ENCODE data around the gene EFNA1. TPM values are rescaled to one million over a fixed set of nuclear protein-coding genes. Genes with fewer than 3 reads are reported as not detected.

EFNA1 gene
- total RNA-seq, 1 experiment from 2014 or later, result 49.9 TPM

GRCh38 chr1:155120253-155120652 lies 7.4 kb upstream of the EFNA1 start:
- no peak overlapping the region for H3K4me2 ChIP-seq (ENCODE audit: low read length)
- H3K9ac ChIP-seq (ENCODE audit: low read length), result no peak overlapping the region
- TF ChIP-seq EZH2phosphoT487 (IDR thresholded peaks at IDR 0.05; ENCODE audit: borderline replicate concordance, low read length), result no peak
- TF ChIP-seq CTCF (conservative IDR thresholded peaks at IDR 0.05; ENCODE audit: low read depth, low read length), result no peak
- TF ChIP-seq EZH2 (IDR thresholded peaks at IDR 0.05; ENCODE audit: low read length, unreplicated experiment), result no peak
- no peaks in the 10 kb centered on the region for H3K9me2 ChIP-seq (replicated peaks; ENCODE audit: low read length)
- POLR2A ChIA-PET (ENCODE audit: unreplicated experiment), result no interaction called here
- H3K36me3 ChIP-seq (ENCODE audit: low read depth, low read length), result no peaks in the 10 kb centered on the region
- intact Hi-C loops (cut with micrococcal nuclease), result no loop called here
- ATAC-seq, result no peak
- no TSS peak for BruUV-seq (replicated peaks)
- DNase-seq, result no peak
- H4K20me1 ChIP-seq (ENCODE audit: low read length), result no peaks in the 10 kb centered on the region
- H2AFZ ChIP-seq (ENCODE audit: low read length), result no peak overlapping the region
- no peak overlapping the region for H3K27ac ChIP-seq (ENCODE audit: low read length)
- H3K9me3 ChIP-seq (ENCODE audit: low read length), result no peaks in the 10 kb centered on the region
- no peak overlapping the region for H3K4me3 ChIP-seq (ENCODE audit: low read length)
- CTCF ChIA-PET, result no interaction called here
- H3K79me2 ChIP-seq (ENCODE audit: low read length), result no peaks in the 10 kb centered on the region
- H3K4me1 ChIP-seq (ENCODE audit: insufficient read depth, low read length), result peaks cover 21% of the 10 kb centered on the region
- H3K27me3 ChIP-seq (ENCODE audit: low read length), result no peaks in the 10 kb centered on the region
- no peaks in the 10 kb centered on the region for H3F3A ChIP-seq (ENCODE audit: low read length, unreplicated experiment)

- no peaks in the 10 kb centered on the region for H3K9me3 ChIP-seq (ENCODE audit: low read length)
- no peaks in the 10 kb centered on the region for H3F3A ChIP-seq (ENCODE audit: low read length, unreplicated experiment)
- no peaks in the 10 kb centered on the region for H3K36me3 ChIP-seq (ENCODE audit: low read depth, low read length)
- ATAC-seq, result no peak
- no peak for DNase-seq
- no peak overlapping the region for H2AFZ ChIP-seq (ENCODE audit: low read length)
- H3K27ac ChIP-seq (ENCODE audit: low read length), result no peak overlapping the region
- intact Hi-C loops (cut with micrococcal nuclease), result no loop called here
- H4K20me1 ChIP-seq (ENCODE audit: low read length), result no peaks in the 10 kb centered on the region
- TF ChIP-seq EZH2 (IDR thresholded peaks at IDR 0.05; ENCODE audit: low read length, unreplicated experiment), result no peak
- TF ChIP-seq CTCF (conservative IDR thresholded peaks at IDR 0.05; ENCODE audit: low read depth, low read length), result no peak
- no peak for TF ChIP-seq EZH2phosphoT487 (IDR thresholded peaks at IDR 0.05; ENCODE audit: borderline replicate concordance, low read length)
- no peak overlapping the region for H3K9ac ChIP-seq (ENCODE audit: low read length)
- ChIA-PET POLR2A (ENCODE audit: unreplicated experiment) (no interaction called here), CTCF (no interaction called here)
- H3K4me1 ChIP-seq (ENCODE audit: insufficient read depth, low read length), result peaks cover 28% of the 10 kb centered on the region
- no peaks in the 10 kb centered on the region for H3K9me2 ChIP-seq (replicated peaks; ENCODE audit: low read length)
- no peak overlapping the region for H3K4me3 ChIP-seq (ENCODE audit: low read length)
- H3K27me3 ChIP-seq (ENCODE audit: low read length), result no peaks in the 10 kb centered on the region
- no TSS peak for BruUV-seq (replicated peaks)
- H3K79me2 ChIP-seq (ENCODE audit: low read length), result no peaks in the 10 kb centered on the region
- H3K4me2 ChIP-seq (ENCODE audit: low read length), result no peak overlapping the region
Observed at GRCh38 chr1:155121249-155121648, 6.4 kb upstream of the EFNA1 start.

- Histone ChIP-seq H3K4me2 (ENCODE audit: low read length) (no peak overlapping the region), H2AFZ (ENCODE audit: low read length) (no peak overlapping the region), H3K4me1 (ENCODE audit: insufficient read depth, low read length) (peaks cover 37% of the 10 kb centered on the region), H3K9ac (ENCODE audit: low read length) (no peak overlapping the region), H4K20me1 (ENCODE audit: low read length) (no peaks in the 10 kb centered on the region), H3K27ac (ENCODE audit: low read length) (no peak overlapping the region), H3K36me3 (ENCODE audit: low read depth, low read length) (no peaks in the 10 kb centered on the region), H3K4me3 (ENCODE audit: low read length) (no peak overlapping the region), H3K79me2 (ENCODE audit: low read length) (no peaks in the 10 kb centered on the region), H3F3A (ENCODE audit: low read length, unreplicated experiment) (no peaks in the 10 kb centered on the region), H3K27me3 (ENCODE audit: low read length) (no peaks in the 10 kb centered on the region), H3K9me2 (replicated peaks; ENCODE audit: low read length) (no peaks in the 10 kb centered on the region), H3K9me3 (ENCODE audit: low read length) (no peaks in the 10 kb centered on the region)
- ChIA-PET CTCF (no interaction called here), POLR2A (ENCODE audit: unreplicated experiment) (no interaction called here)
- DNase-seq, result no peak
- TF ChIP-seq EZH2phosphoT487 (IDR thresholded peaks at IDR 0.05; ENCODE audit: borderline replicate concordance, low read length) (no peak), EZH2 (IDR thresholded peaks at IDR 0.05; ENCODE audit: low read length, unreplicated experiment) (no peak), CTCF (conservative IDR thresholded peaks at IDR 0.05; ENCODE audit: low read depth, low read length) (no peak)
- BruUV-seq (replicated peaks), result no TSS peak
- intact Hi-C loops (cut with micrococcal nuclease), result no loop called here
- no peak for ATAC-seq
Observed at GRCh38 chr1:155122308-155122707, 5.4 kb upstream of the EFNA1 start.

Measured in PC-3 (cell line).